Measurements from ENCODE around the gene ANKRD33B. TPM values are rescaled to one million over a fixed set of nuclear protein-coding genes. Genes with fewer than 3 reads are reported as not detected.

Gene ANKRD33B
- total and polyA plus RNA-seq, 2 of the 8 experiments (the other 6 are each of a cell fraction or from before 2014, with no cell fraction given): 6.9 to 20.6 TPM

DNA sequence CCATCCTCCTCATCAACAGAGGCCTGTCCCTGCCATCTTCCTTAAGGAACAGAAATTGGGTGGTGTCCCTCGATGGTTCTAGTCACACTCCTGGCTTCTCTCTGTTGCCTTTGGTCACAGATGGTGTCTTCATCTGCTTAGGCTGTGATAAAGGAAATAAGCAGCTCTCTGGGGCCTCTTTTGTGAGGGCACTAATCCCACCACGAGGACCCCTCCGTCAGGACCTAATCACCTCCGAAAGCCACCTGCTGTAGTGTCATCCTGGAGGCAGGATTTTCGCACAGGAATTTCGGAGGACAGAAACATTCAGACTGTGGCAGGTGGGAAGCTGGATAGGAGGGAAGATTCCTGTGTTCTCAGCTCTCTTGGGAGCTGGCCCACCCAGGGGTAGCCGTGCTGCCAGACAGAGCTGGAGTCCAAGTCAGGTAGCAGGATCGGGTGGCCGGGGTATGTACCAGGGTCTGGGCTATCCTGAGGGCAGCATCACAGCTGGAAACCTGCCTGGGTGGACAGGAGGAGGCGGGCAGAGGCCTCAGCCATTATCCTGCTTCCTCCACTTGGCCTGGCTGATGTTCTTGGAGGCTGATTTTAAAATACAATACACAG, 59.5 kb downstream of the ANKRD33B start:
- no peak for DNase-seq (ENCODE audit: low read depth in 1 of 2, low spot score in 2 of 2)
- H3K4ac ChIP-seq (replicated peaks; ENCODE audit: insufficient read length, low read depth, low read length): no peak overlapping the region
- H3K27ac ChIP-seq (ENCODE audit: low read depth, low read length): no peak overlapping the region
- H4K91ac ChIP-seq (replicated peaks; ENCODE audit: insufficient read length, low read length): no peak overlapping the region
- no peak overlapping the region for H2BK5ac ChIP-seq (ENCODE audit: low read depth, low read length)
- peaks cover 0 to 5% (median 0%) of the 10 kb centered on the region in 4 experiments; a peak in 2 of 7 replicates for H3K4me1 ChIP-seq (replicated peaks in 1 of 4; ENCODE audit: control insufficient read depth in 3 of 4, insufficient read depth in 4 of 4, low read length in 3 of 4)
- no peak overlapping the region for H3K4me2 ChIP-seq (ENCODE audit: insufficient read depth in 1 of 2, low read depth in 2 of 2, low read length in 2 of 2)
- no peak overlapping the region for H2BK20ac ChIP-seq (ENCODE audit: low read length)
- WGBS, 2 experiments (ENCODE audit: extremely low coverage in 1 of 2, insufficient coverage in 1 of 2, insufficient read length in 1 of 2, insufficient replicate concordance in 2 of 2, low coverage in 1 of 2, low lambda C conversion rate in 2 of 2, missing lambda C conversion rate in 1 of 2): 79% methylated on average over 10 of the region's 10 CpGs; no CpG with 5 or more reads in 1 of the 2 experiments
- no peak overlapping the region for H2AFZ ChIP-seq (ENCODE audit: low read length)
- H3K18ac ChIP-seq (ENCODE audit: extremely low read depth, low read length): no peak overlapping the region
- H3K14ac ChIP-seq (ENCODE audit: insufficient read length): no peak overlapping the region
- H3K23me2 ChIP-seq (ENCODE audit: low read depth, low read length): peaks cover 3% of the 10 kb centered on the region; the same call in 1 of the 2 replicates
- FAIRE-seq: no peak
- no peak overlapping the region for H2BK15ac ChIP-seq (ENCODE audit: low read length)
- H3K4me3 ChIP-seq (ENCODE audit: extremely low read depth in 1 of 4, insufficient read depth in 2 of 4, low read depth in 3 of 4, low read length in 4 of 4): no peak overlapping the region
- no peak overlapping the region for H3K56ac ChIP-seq (replicated peaks; ENCODE audit: insufficient read length, low read depth, low read length)
- no peak overlapping the region for H2BK12ac ChIP-seq (ENCODE audit: low read depth, low read length)
- H4K5ac ChIP-seq (ENCODE audit: insufficient read length, low read depth, low read length): no peak overlapping the region
- H2AK5ac ChIP-seq (ENCODE audit: low read depth, low read length): no peak overlapping the region
- no peaks in the 10 kb centered on the region for H3K27me3 ChIP-seq (replicated peaks in 1 of 4; ENCODE audit: control insufficient read depth in 3 of 4, extremely low read depth in 1 of 4, insufficient read depth in 3 of 4, low read length in 3 of 4)
- H2BK120ac ChIP-seq (replicated peaks; ENCODE audit: low read depth, low read length): no peak overlapping the region
- no peak overlapping the region for H3K9ac ChIP-seq (replicated peaks in 1 of 4; ENCODE audit: extremely low read depth in 1 of 4, low read depth in 3 of 4, low read length in 3 of 4)
- POLR2A ChIA-PET (ENCODE audit: partially characterized antibody): interaction anchor here (1.3 kb wide), 1 partner anchor 13 kb away, joined by 5 read pairs; no protein-coding TSS in a partner anchor
- no peak for TF ChIP-seq CEBPB (IDR thresholded peaks at IDR 0.05; ENCODE audit: low read depth, low read length)
- no peak for TF ChIP-seq TAF1 (IDR thresholded peaks at IDR 0.05; ENCODE audit: low read depth, low read length)
- no peak for TF ChIP-seq SRF (IDR thresholded peaks at IDR 0.05; ENCODE audit: low read depth, low read length)
- no peak for TF ChIP-seq HDAC6 (IDR thresholded peaks at IDR 0.05; ENCODE audit: low read depth, low read length)
- no peak for TF ChIP-seq SUZ12 (IDR thresholded peaks at IDR 0.05; ENCODE audit: low read length)
- TF ChIP-seq, protein P1, sequence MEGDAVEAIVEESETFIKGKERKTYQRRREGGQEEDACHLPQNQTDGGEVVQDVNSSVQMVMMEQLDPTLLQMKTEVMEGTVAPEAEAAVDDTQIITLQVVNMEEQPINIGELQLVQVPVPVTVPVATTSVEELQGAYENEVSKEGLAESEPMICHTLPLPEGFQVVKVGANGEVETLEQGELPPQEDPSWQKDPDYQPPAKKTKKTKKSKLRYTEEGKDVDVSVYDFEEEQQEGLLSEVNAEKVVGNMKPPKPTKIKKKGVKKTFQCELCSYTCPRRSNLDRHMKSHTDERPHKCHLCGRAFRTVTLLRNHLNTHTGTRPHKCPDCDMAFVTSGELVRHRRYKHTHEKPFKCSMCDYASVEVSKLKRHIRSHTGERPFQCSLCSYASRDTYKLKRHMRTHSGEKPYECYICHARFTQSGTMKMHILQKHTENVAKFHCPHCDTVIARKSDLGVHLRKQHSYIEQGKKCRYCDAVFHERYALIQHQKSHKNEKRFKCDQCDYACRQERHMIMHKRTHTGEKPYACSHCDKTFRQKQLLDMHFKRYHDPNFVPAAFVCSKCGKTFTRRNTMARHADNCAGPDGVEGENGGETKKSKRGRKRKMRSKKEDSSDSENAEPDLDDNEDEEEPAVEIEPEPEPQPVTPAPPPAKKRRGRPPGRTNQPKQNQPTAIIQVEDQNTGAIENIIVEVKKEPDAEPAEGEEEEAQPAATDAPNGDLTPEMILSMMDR (IDR thresholded peaks at IDR 0.05; ENCODE audit: control extremely low read depth in 1 of 3, insufficient read depth in 1 of 3, low read depth in 1 of 3, low read length in 3 of 3): no peak
- TF ChIP-seq BRCA1 (IDR thresholded peaks at IDR 0.05; ENCODE audit: low read depth, low read length): no peak
- TF ChIP-seq CREB1 (IDR thresholded peaks at IDR 0.05): no peak
- TF ChIP-seq BACH1 (IDR thresholded peaks at IDR 0.05; ENCODE audit: low read length): no peak
- H3K36me3 ChIP-seq (ENCODE audit: control insufficient read depth in 2 of 4, insufficient read depth in 4 of 4, low read length in 3 of 4): no peaks in the 10 kb centered on the region
- no peaks in the 10 kb centered on the region for H4K20me1 ChIP-seq (replicated peaks in 1 of 2; ENCODE audit: control insufficient read depth in 1 of 2, insufficient read depth in 2 of 2, low read length in 2 of 2)
- H3K23ac ChIP-seq (ENCODE audit: insufficient read length): no peak overlapping the region
- CTCF ChIA-PET (ENCODE audit: partially characterized antibody): interaction anchor here (0.6 to 9.6 kb wide), 9 partner anchors 10 to 170 kb away, joined by 3 to 199 read pairs (median 3); no protein-coding TSS in a partner anchor
- H4K8ac ChIP-seq (ENCODE audit: extremely low read depth, insufficient read depth, low read length): no peak overlapping the region
- H3K9me3 ChIP-seq (ENCODE audit: insufficient read depth in 2 of 2, low read depth in 1 of 2, low read length in 1 of 2): no peaks in the 10 kb centered on the region
- H3K79me2 ChIP-seq (ENCODE audit: control insufficient read depth in 1 of 2, insufficient read depth in 2 of 2, low read length in 2 of 2): no peaks in the 10 kb centered on the region
- no peaks in the 10 kb centered on the region for H3K79me1 ChIP-seq (ENCODE audit: low read depth, low read length)
